ENCODE results near the gene MRPL34. TPM values are rescaled to one million over a fixed set of nuclear protein-coding genes. Genes with fewer than 3 reads are reported as not detected.
A peak's percentile ranks its signal among the peaks of the same experiment; 100 is the strongest.
"Not testable (repeated sequence)": the region's sequence is repeated elsewhere in the genome, so short reads cannot be mapped to it uniquely, and the experiment has no call there.

The MRPL34 gene
- total and polyA plus RNA-seq, 4 donors, result 23.3 to 301 (median 140) TPM

DNA sequence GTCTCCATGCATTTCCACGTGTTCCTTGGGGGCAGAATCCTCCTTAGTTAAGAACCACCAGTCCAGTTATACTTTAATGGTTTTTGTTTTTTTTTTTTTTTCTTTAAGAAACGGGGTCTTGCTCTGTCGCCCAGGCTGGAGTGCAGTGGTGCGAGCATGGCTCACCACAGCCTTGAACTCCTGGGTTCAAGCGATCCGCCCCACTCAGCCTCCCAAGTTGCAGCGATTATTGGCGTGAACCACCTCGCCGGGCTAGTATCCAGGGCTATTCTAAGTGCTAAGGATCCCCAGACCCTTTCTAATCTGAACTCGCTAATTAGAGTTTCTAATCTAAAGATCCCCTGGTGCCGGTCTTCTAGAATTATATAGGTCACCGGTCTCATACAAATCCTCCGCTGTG is 12.1 kb upstream of the MRPL34 start:
- TF ChIP-seq TAF1 (conservative IDR thresholded peaks at IDR 0.05) (no peak), FOXA2 (IDR thresholded peaks at IDR 0.05) (no peak), HNF4G (IDR thresholded peaks at IDR 0.05) (no peak), HNF4A (conservative IDR thresholded peaks at IDR 0.05) (no peak), JUND (IDR thresholded peaks at IDR 0.05) (no peak), EGR1 (IDR thresholded peaks at IDR 0.05; ENCODE audit: low read depth in 2 of 2) (no peak), RAD21 (IDR thresholded peaks at IDR 0.05) (no peak)
- TF ChIP-seq, protein P1, sequence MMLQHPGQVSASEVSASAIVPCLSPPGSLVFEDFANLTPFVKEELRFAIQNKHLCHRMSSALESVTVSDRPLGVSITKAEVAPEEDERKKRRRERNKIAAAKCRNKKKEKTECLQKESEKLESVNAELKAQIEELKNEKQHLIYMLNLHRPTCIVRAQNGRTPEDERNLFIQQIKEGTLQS (IDR thresholded peaks at IDR 0.05), result no peak
- TF ChIP-seq, protein P2, sequence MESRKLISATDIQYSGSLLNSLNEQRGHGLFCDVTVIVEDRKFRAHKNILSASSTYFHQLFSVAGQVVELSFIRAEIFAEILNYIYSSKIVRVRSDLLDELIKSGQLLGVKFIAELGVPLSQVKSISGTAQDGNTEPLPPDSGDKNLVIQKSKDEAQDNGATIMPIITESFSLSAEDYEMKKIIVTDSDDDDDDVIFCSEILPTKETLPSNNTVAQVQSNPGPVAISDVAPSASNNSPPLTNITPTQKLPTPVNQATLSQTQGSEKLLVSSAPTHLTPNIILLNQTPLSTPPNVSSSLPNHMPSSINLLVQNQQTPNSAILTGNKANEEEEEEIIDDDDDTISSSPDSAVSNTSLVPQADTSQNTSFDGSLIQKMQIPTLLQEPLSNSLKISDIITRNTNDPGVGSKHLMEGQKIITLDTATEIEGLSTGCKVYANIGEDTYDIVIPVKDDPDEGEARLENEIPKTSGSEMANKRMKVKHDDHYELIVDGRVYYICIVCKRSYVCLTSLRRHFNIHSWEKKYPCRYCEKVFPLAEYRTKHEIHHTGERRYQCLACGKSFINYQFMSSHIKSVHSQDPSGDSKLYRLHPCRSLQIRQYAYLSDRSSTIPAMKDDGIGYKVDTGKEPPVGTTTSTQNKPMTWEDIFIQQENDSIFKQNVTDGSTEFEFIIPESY (IDR thresholded peaks at IDR 0.05), result no peak
- TF ChIP-seq, protein P3, sequence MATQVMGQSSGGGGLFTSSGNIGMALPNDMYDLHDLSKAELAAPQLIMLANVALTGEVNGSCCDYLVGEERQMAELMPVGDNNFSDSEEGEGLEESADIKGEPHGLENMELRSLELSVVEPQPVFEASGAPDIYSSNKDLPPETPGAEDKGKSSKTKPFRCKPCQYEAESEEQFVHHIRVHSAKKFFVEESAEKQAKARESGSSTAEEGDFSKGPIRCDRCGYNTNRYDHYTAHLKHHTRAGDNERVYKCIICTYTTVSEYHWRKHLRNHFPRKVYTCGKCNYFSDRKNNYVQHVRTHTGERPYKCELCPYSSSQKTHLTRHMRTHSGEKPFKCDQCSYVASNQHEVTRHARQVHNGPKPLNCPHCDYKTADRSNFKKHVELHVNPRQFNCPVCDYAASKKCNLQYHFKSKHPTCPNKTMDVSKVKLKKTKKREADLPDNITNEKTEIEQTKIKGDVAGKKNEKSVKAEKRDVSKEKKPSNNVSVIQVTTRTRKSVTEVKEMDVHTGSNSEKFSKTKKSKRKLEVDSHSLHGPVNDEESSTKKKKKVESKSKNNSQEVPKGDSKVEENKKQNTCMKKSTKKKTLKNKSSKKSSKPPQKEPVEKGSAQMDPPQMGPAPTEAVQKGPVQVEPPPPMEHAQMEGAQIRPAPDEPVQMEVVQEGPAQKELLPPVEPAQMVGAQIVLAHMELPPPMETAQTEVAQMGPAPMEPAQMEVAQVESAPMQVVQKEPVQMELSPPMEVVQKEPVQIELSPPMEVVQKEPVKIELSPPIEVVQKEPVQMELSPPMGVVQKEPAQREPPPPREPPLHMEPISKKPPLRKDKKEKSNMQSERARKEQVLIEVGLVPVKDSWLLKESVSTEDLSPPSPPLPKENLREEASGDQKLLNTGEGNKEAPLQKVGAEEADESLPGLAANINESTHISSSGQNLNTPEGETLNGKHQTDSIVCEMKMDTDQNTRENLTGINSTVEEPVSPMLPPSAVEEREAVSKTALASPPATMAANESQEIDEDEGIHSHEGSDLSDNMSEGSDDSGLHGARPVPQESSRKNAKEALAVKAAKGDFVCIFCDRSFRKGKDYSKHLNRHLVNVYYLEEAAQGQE (IDR thresholded peaks at IDR 0.05), result no peak
- Histone ChIP-seq H3K4me3 (ENCODE audit: low read depth in 1 of 3, low read length in 3 of 3) (no peak overlapping the region), H3K27me3 (ENCODE audit: control insufficient read depth in 4 of 4, insufficient read depth in 4 of 4, low read length in 3 of 4) (no peaks in the 10 kb centered on the region), H3K9ac (ENCODE audit: low read depth in 1 of 2, low read length in 2 of 2) (no peak overlapping the region), H3K4me1 (ENCODE audit: control insufficient read depth in 4 of 4, insufficient read depth in 4 of 4, low read length in 3 of 4) (no peaks in the 10 kb centered on the region), H3K27ac (ENCODE audit: low read depth in 1 of 2, low read length in 2 of 2) (no peak overlapping the region), H3K9me3 (ENCODE audit: control insufficient read depth in 4 of 4, low read length in 3 of 4) (peaks cover 0 to 4% (median 3%) of the 10 kb centered on the region in 4 donors), H3K36me3 (ENCODE audit: control insufficient read depth in 4 of 4, insufficient read depth in 3 of 4, low read depth in 1 of 4, low read length in 3 of 4) (peaks cover 0 to 9% (median 2%) of the 10 kb centered on the region in 4 donors)
- no peak for DNase-seq (ENCODE audit: low spot score)
- 94% methylated on average over 14 of the region's 14 CpGs for WGBS

DNA sequence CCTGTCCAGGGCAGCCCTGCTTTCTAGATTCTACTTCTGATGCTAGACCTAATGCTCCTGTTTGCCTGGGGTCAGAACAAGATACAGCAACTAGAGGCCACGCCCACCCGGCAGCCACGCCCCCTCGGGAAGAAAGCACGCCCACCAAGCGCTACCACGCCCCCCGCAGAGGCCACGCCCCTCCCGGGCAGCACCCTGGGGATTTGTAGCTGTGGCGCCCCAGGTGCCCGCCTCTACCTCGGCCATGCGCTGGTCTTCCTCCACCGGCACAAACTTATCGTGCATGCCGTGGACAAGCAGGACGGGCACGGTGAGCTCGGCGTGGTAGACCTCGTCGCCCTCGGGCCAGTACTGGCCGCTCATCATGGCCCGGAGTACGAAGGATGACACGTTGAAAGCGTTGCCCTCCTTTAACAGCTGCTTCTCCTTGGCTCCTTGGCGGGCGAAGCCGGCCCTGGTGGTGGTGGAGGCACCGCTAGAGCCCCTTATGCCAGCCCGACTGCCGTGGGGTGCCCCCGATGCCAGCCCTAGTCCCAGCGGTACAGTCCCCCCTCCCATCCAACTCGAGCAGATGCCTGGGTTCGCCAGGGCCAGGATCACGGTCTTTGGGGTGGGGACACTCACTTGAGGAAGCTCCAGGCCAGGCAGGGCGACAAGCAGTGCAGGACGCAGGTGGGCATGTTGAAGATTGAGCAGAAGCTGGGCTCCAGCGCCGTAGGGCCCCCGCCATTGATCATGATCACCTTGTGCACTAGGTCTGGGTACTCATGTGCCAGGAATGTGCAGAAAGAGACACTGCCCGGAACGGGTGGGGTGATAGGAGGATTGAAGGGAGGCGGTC is 11.4 kb upstream of the MRPL34 start:
- Histone ChIP-seq H3K36me3 (ENCODE audit: control insufficient read depth in 4 of 4, insufficient read depth in 3 of 4, low read depth in 1 of 4, low read length in 3 of 4) (peaks cover 0 to 9% (median 2%) of the 10 kb centered on the region in 4 donors), H3K4me3 (ENCODE audit: low read depth in 1 of 3, low read length in 3 of 3) (no peak overlapping the region), H3K27ac (ENCODE audit: low read depth in 1 of 2, low read length in 2 of 2) (no peak overlapping the region), H3K27me3 (ENCODE audit: control insufficient read depth in 4 of 4, insufficient read depth in 4 of 4, low read length in 3 of 4) (no peaks in the 10 kb centered on the region), H3K9me3 (ENCODE audit: control insufficient read depth in 4 of 4, low read length in 3 of 4) (peaks cover 0 to 4% (median 3%) of the 10 kb centered on the region in 4 donors), H3K4me1 (ENCODE audit: control insufficient read depth in 4 of 4, insufficient read depth in 4 of 4, low read length in 3 of 4) (no peaks in the 10 kb centered on the region), H3K9ac (ENCODE audit: low read depth in 1 of 2, low read length in 2 of 2) (no peak overlapping the region)
- WGBS, result 82% methylated on average over 48 of the region's 48 CpGs
- TF ChIP-seq TAF1 (conservative IDR thresholded peaks at IDR 0.05), result no peak
- no peak for TF ChIP-seq FOXA2 (IDR thresholded peaks at IDR 0.05)
- DNase-seq (ENCODE audit: low spot score), result peak; percentile 83

DNA sequence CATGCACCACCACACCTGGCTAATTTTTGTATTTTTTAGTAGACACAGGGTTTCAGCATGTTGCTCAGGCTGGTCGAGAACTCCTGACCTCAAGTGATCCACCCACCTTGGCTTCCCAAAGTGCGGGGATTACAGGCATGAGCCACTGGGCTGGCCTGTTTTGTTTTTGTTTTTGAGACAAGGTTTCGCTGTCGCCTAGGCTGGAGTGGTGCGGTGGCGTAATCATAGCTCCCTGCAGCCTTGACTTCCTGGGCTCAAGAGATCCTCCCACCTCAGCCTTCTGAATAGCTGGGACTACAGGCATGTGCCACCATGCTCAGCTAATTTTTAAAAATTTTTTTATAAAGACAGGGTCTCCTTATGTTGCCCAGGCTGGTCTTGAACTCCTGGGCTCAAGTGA is 10.1 kb upstream of the MRPL34 start:
- H3K27me3 ChIP-seq (ENCODE audit: control insufficient read depth in 4 of 4, insufficient read depth in 4 of 4, low read length in 3 of 4); DNase-seq (ENCODE audit: low spot score); H3K4me1 ChIP-seq (ENCODE audit: control insufficient read depth in 4 of 4, insufficient read depth in 4 of 4, low read length in 3 of 4); H3K9me3 ChIP-seq (ENCODE audit: control insufficient read depth in 4 of 4, low read length in 3 of 4); H3K4me3 ChIP-seq (ENCODE audit: low read depth in 1 of 3, low read length in 3 of 3); H3K9ac ChIP-seq (ENCODE audit: low read depth in 1 of 2, low read length in 2 of 2); H3K27ac ChIP-seq (ENCODE audit: low read depth in 1 of 2, low read length in 2 of 2); H3K36me3 ChIP-seq (ENCODE audit: control insufficient read depth in 4 of 4, insufficient read depth in 3 of 4, low read depth in 1 of 4, low read length in 3 of 4): not testable (repeated sequence)
- WGBS, result 96% methylated on average over 6 of the region's 6 CpGs
